Breast epithelium (tissue), 3 donors: ENCODE results near the gene PSMD7.
"Not testable (repeated sequence)": the region's sequence is repeated elsewhere in the genome, so short reads cannot be mapped to it uniquely, and the experiment has no call there.

Experiments
- CTCF ChIP-seq, 3 donors: fragments of 450-650 bp; IDR thresholded peaks; one replicate each; pipeline ENCODE4 v1.5.1; 2016 to 2017; ENCODE audit warnings: antibody characterized with exemption in 3 of 3, mild to moderate bottlenecking in 3 of 3, moderate library complexity in 3 of 3
- POLR2AphosphoS5 ChIP-seq, 3 donors: sonication (generic); formaldehyde crosslinking; IDR thresholded peaks; one replicate each; pipeline ENCODE4 v1.6.1; 2017; ENCODE audit warnings: antibody characterized with exemption in 3 of 3

GRCh38 chr16:74332469-74332868 lies 35.9 kb downstream of the PSMD7 start:
- TF ChIP-seq POLR2AphosphoS5, CTCF (IDR thresholded peaks at IDR 0.05): not testable (repeated sequence)
